KOPT-K1 (cell line): ENCODE measurements around the gene ATF6B.
"Not testable (repeated sequence)": the region's sequence is repeated elsewhere in the genome, so short reads cannot be mapped to it uniquely, and the experiment has no call there.

ENCODE experiments used
- H3K27ac ChIP-seq: fragments of 200-600 bp; sonication (generic); 2 replicates; pipeline ENCODE4 v1.5.1; 2016; ENCODE audit warnings: antibody characterized with exemption, mild to moderate bottlenecking, low read depth, low read length; ENCODE audit not compliant: poor library complexity, severe bottlenecking
- H3K36me3 ChIP-seq: fragments of 200-600 bp; sonication (generic); 2 replicates; pipeline ENCODE4 v1.5.1; 2017; ENCODE audit warnings: antibody characterized with exemption, mild to moderate bottlenecking, low read length, moderate library complexity; ENCODE audit not compliant: insufficient read depth
- H3K9me3 ChIP-seq: fragments of 200-600 bp; sonication (generic); 2 replicates; pipeline ENCODE4 v1.5.1; 2017; ENCODE audit warnings: antibody characterized with exemption, low read length, mild to moderate bottlenecking; ENCODE audit not compliant: insufficient read depth, poor library complexity, severe bottlenecking

ATF6B gene

DNA sequence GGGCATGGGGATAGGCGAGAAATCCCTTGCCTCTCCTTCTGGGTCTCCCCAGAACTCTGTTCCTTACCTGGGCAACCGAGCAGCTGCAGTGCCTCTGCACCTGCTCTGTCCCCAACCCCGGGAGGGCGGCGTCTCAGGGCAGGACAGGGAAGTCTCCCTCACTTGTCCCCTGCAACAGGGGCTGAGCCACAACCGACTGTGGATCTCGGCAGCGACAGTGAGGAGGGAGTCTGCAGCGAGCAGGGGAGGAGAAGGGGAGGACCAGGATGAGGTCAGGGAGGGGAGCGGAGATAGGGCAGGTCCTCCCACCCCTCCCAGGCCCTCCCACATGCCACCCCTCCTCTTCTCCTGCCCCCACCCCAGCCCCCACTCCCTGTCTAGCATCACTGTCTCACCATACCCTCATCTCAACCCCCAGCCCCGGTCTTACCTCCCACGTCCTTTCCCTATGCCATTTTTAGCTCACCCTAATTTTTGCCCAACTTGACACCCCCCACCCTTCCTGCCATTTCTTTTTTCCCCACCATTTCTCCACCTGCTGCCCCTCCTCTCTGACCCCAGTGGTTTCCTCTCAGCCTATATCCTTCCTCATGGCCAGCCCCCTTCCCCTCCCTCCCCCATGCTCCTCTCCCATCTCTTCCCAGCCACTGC, 18.8 kb downstream of the ATF6B start, which contains the start of gene TNXB:
TNXB (minus strand) TSS at position 225 of the 651 bp plus-strand sequence. CDS start 11,140 bp downstream, outside the sequence.
- H3K36me3 ChIP-seq = no peaks in the 10 kb centered on the region; the same call in 1 of the 2 replicates
- no peak within 1 kb of the TSS for H3K27ac ChIP-seq

DNA sequence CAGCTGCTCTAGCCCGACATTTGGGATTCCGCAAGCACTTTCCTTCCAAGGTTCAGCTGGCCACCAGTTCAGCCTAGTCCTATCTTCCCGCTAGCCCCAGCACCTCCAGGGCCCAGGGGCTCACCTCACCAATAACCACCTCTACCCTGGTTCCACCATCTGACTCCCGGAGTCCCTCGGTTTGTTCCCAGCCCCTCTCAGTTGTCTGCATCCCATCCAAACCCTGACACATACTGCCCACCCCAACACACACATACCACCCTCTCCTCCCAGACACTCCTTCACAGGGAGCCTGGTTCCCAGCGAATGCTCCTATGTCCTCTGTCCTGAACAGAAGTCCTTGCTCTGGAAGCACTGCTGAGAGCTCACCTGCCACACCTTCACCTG, 19.3 kb downstream of the ATF6B start:
- no peak overlapping the region for H3K27ac ChIP-seq
- H3K36me3 ChIP-seq = no peaks in the 10 kb centered on the region; the same call in 1 of the 2 replicates
- H3K9me3 ChIP-seq = no peaks in the 10 kb centered on the region

More for the DNA sequence above, 18.8 kb downstream of the ATF6B start, which contains the start of gene TNXB:
- no peaks in the 10 kb centered on the region for H3K9me3 ChIP-seq

DNA sequence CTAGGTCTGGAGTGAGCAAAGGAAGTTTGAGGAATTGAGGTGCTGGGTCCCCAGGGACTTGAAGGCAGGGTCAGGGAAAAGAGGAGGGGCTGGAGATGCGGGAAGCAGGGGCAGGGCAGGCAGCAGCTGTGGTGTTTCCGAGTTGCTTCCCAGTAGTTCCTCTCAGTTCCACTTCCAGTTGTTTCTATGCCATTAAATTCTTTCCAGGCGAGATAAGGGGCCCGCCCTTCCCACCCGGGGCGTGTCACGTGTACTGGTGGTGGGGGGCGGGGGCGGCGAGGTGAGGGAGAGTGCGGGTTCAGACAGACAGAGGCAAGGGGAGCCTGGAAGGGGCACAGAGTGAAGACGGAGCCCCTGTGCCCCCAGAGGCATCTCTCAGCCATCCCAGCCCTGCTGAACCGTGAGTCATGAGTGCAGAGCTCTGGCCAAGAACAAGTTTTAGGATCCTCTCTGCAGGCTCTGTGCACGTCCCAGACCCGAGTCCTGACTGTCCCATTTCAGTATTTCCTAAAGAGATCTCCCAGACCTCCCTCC, 19.9 kb downstream of the ATF6B start:
- Histone ChIP-seq H3K27ac (no peak overlapping the region), H3K36me3 (no peaks in the 10 kb centered on the region; the same call in 1 of the 2 replicates), H3K9me3 (no peaks in the 10 kb centered on the region)

DNA sequence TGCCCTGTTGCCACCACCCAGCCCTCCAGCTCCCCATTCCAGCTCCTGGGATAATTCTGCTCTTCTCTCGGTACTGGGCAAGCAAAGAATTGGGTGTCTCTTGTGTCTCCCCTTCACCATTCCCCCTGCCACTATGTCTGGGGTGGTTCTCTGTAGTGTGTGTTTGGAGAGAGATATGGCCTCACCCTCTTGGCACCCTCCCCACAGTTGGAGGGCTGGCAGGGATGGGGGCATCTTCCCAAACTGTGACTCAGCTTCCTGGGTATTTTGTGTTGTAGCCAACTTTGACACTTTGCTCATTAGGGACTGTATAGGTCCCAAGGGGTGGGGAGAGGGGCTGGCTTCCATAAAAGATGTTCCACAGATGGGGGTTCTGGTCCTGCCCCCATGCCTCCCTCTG, 20.6 kb downstream of the ATF6B start:
- no peaks in the 10 kb centered on the region; the same call in 1 of the 2 replicates for H3K36me3 ChIP-seq
- no peak overlapping the region for H3K27ac ChIP-seq
- H3K9me3 ChIP-seq = no peaks in the 10 kb centered on the region

DNA sequence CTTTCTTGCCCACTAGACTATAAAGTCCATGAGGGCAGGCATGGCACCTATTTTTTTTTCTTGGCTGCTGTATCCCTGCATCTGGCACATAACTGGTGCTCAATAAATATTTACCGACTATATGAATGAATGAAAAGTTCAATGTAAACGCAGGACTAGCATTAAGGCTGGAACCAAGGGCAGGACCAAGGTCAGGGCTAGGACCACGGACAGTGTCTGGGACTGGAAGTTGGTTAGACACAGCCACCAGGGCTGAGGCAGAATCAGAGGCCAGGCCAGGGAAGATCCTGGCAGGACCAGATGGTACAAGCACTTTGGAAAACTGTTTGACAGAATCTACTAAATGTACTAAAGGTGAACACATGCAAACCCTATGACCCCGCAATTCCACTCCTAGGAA, 22.6 kb downstream of the ATF6B start:
- no peaks in the 10 kb centered on the region for H3K9me3 ChIP-seq
- H3K36me3 ChIP-seq = no peaks in the 10 kb centered on the region
- no peak overlapping the region for H3K27ac ChIP-seq

DNA sequence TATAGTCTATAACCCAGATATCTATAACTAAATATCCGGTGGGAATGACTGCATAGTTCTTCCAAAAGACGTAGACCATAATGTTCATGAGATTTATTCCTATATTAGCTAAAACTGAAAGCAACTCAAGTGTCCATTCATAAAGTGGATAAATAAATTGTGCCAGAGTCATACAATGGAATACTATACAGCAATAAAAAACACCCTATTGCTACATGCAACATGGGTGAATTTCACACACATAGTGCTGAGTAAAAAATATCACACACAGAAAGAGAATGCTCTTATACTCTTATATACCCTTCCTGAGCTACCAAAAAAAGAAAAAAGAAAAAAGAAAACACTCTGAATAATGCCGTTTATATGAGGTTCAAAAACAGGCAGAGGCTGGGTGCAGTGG, 25.8 kb downstream of the ATF6B start:
- H3K36me3 ChIP-seq = no peaks in the 10 kb centered on the region
- no peaks in the 10 kb centered on the region for H3K9me3 ChIP-seq
- no peak overlapping the region for H3K27ac ChIP-seq

DNA sequence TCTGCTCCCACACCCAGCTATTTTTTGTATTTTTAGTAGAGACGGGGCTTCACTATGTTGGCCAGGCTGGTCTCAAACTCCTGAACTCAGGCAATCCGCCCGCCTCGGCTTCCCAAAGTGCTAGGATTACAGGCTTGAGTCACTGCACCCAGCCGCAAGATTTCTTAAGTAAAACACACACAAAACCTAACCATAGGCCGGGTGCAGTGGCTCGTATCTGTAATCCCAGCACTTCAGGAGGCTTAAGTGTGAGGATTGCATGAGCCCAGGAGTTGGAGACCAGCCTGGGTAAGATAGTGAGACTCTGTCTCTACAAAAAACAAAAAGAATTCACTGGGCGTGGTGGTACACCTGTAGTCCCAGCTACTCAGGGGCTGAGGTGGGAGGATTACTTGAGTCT, 27.8 kb downstream of the ATF6B start:
- H3K9me3 ChIP-seq, H3K27ac ChIP-seq, H3K36me3 ChIP-seq: not testable (repeated sequence)

DNA sequence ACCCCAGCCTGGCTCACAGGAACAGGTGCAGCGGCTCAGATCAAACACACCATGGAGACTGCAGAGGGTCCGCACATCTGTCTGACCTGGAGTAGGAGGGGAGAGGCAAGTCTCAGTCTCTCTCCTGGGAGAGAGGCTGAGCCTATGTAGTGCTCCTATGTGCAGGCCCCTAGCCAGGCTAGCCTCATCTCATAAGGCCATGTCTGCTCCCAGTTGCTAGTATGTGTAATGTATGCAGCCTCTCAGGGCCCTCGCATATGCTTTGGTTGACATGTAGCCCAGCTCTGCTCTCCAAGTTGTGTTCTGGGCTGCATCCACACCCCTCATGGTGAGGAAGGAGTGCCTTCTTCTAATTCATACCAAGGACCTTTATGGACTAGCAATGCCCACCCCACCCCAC, 30.7 kb downstream of the ATF6B start:
- no peaks in the 10 kb centered on the region for H3K36me3 ChIP-seq
- no peak overlapping the region for H3K27ac ChIP-seq
- H3K9me3 ChIP-seq = no peaks in the 10 kb centered on the region

DNA sequence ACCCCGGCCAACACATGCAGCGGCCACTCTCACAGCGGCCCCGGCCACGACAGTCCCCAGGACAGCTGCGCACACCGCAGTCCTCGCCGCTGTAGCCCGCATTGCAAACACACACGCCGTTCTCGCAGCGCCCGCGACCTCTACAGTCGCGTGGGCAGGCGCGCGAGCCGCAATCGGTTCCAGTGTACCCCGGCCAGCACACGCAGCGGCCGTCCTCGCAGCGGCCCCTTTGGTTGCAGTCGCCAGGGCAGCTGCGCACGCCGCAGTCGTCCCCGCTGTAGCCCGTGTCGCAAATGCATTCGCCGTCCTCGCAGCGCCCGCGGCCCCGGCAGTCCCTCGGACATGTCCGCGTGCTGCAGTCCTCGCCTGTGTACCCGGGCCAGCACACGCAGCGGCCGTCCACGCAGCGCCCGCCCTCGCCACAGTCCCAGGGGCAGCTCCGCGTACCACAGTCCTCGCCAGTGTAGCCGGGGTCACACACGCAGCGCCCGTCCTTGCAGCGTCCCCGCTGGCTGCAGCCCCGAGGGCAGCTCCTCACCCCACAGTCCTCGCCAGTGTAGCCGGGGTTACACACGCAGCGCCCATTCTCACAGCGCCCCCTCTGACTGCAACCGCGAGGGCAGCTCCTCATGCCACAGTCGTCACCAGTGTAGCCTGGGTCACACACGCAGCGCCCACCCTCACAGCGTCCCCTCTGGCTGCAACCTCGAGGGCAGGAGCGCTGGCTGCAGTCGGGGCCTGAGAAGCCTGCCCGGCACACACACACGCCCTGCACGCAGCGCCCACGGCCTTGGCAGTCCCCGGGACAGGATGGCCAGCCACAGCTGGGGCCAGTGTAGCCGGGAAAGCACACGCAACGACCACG, 31.4 kb downstream of the ATF6B start:
- Histone ChIP-seq H3K27ac (no peak overlapping the region), H3K9me3 (no peaks in the 10 kb centered on the region), H3K36me3 (no peaks in the 10 kb centered on the region)

DNA sequence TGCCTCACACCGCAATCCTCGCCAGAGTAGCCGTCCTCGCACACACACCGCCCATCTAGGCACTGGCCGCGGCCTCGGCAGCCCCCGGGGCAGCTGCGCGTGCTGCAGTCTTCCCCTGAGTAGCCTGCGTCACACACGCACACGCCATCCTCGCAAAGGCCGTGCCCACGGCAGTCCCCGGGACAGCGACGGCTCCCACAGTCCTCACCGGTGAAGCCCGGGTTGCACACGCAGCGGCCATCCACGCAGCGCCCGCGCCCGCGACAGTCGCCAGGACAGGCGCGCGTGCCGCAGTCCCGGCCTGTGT, 32.0 kb downstream of the ATF6B start:
- Histone ChIP-seq H3K36me3 (no peaks in the 10 kb centered on the region), H3K27ac (no peak overlapping the region), H3K9me3 (no peaks in the 10 kb centered on the region)

DNA sequence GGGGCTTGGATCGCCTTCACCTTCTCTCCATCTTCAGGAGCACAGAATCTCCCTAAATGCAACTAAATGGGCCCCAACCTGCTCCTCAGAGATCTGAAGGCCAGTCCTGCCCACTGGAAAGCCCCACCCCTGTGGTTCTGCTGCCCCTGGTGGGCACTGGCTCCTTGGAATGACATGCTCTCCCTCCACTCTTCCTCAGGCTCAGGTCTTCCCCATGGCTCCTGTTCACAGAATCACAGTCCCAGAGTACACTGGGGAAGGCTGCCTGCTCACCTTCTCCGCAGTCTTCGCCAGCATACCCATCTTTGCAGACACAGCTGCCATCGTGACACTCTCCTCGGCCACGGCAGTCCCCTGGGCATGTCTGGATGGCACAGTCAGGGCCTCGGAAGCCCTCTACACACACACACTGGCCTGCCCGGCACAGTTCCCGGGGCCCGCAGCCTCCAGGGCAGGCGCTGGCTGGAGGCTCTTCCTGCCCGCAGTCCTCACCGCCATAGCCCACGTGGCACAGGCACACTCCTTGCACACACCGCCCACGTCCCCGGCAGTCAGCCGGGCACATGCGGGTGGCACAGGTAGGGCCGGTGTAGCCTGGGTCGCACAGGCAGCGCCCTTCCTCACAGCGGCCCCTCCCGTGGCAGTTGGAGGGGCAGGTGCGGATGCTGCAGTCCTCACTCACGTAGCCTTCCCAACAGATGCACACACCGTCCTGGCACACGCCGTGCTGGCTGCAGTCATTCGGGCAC, 32.5 kb downstream of the ATF6B start:
- Histone ChIP-seq H3K27ac (no peak overlapping the region), H3K36me3 (no peaks in the 10 kb centered on the region), H3K9me3 (no peaks in the 10 kb centered on the region)

DNA sequence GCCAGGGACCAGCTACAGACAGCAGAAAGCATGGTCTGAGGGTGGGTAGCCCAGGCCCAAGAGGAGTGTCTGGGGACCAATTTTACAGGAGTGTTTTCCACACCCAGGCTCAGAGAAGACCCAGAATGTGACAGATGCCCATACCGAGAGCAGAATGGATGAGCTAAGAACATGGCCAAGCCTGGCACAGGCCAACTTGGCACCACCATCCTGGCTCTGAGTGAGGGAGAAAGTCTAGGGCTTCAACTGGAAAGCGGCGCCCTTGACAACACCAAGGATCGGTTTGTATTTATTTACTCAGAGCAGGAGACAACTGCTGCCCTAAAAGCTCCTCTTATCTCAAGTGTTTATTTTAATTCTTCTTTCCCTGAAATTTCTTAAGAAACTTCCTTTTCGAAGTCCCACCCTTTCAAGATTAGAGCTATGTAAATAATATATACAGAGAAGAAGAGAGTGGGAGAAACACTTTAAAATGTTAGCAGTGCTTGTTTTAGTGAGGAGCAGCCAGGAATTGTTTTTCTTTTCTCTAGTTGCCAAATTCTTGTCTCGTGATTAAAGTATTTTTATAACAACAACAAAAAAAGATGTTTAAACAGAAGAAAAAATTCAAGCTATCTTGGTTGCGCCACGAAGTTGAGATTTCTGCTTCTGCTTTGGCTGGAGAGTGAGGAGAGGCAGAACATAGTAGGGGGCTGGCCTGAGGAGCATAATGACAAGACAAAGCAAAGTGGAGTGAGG, 35.1 kb downstream of the ATF6B start:
- no peaks in the 10 kb centered on the region for H3K36me3 ChIP-seq
- H3K9me3 ChIP-seq = no peaks in the 10 kb centered on the region
- H3K27ac ChIP-seq = no peak overlapping the region

DNA sequence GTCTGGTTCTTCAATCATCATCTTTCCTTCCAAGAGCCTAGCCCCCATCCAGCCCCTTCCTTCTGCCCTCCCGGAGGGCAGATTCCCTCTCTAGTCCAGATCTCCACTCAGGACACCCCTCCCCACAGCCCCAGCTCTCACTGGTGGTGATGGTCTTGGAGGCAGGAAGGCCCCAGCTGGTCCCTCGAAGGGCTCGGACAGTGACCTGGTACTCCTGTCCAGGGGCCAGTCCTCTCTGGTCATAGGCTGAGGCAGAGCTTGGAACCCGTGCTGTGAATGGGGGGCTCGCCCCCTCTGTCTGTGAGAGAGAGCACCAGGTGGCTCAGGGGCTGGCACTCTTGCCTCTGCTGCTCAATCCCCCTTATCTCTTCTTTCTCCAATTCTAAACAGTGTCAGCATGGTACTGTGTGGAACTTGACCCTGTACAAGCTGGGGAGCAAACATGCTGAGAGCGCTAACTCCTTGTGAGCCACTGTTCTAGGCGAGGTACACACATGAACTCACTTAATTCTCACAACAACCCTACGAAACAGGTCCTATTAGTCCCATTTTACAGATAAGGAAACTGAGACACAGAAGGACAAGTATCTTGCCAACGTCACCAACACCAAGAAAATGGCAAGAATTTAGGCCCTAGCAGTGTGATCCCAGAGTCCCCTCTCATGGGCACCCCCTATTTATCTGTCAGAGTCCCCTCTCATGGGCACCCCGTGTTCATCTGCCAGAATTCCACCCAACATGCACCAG, 38.8 kb downstream of the ATF6B start:
- H3K36me3 ChIP-seq = no peaks in the 10 kb centered on the region
- H3K9me3 ChIP-seq = no peaks in the 10 kb centered on the region
- no peak overlapping the region for H3K27ac ChIP-seq

DNA sequence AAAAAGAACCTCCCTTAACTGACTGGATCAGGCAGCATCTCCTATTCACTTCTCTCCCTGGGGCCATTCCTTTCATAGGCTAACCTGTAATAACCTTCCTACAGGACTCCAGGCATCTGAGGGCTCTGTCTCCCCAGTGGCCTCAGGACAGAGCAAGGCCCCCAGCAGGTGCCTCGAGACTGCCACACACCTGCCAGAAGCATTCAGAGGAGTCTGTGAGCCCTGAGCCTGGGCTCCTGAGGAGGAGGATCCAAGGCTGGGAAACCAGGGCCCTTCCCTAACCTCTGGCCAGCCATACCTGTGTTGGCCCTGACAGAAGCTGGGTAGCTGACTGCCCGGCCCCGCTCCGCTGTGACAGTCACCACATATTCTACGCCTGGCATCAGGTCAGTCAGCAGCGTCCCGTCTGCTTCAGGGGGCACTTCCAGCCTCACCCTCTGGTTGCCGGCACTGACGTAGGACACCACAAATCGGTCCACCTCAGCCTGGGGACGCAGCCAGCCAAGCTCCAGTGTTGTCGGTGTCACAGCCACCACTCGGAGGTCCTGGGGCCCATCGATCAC, 39.5 kb downstream of the ATF6B start:
- Histone ChIP-seq H3K9me3 (no peaks in the 10 kb centered on the region), H3K36me3 (no peaks in the 10 kb centered on the region), H3K27ac (no peak overlapping the region)
